ENCODE results near the gene SERPINA1. TPM values are rescaled to one million over a fixed set of nuclear protein-coding genes. Genes with fewer than 3 reads are reported as not detected.

SERPINA1 gene
- total RNA-seq, 1 experiment from 2014 or later, result 5.1 TPM

- H3K4me3 Mint-ChIP-seq, result no peak overlapping the region
- H3K27ac Mint-ChIP-seq, result no peak overlapping the region
- TF ChIP-seq ATF1 (CRISPR knock-in tag; IDR thresholded peaks at IDR 0.05) (no peak), PRDM15 (CRISPR knock-in tag; IDR thresholded peaks at IDR 0.05) (no peak)
- H3K4me1 Mint-ChIP-seq, result peaks cover 25% of the 10 kb centered on the region
- H3K36me3 Mint-ChIP-seq, result no peaks in the 10 kb centered on the region
- DNase-seq (ENCODE audit: low spot score) (no peak), ATAC-seq (no peak)
- ChIA-PET CTCF (interaction anchor here (1.4 kb wide), 1 partner anchor 43 kb away, joined by 6 read pairs; no protein-coding TSS in a partner anchor), POLR2A (no interaction called here)
- peaks cover 6% of the 10 kb centered on the region for H3K27me3 Mint-ChIP-seq (ENCODE audit: low read depth)
- no peaks in the 10 kb centered on the region; the same call in 1 of the 2 replicates for H3K9me3 Mint-ChIP-seq
Observed at GRCh38 chr14:94391281-94391975, 3.0 kb upstream of the SERPINA1 start.

GRCh38 chr14:94390372-94391086 lies 2.1 kb upstream of the SERPINA1 start:
- no peak overlapping the region for H3K27ac Mint-ChIP-seq
- H3K27me3 Mint-ChIP-seq (ENCODE audit: low read depth), result no peaks in the 10 kb centered on the region; the same call in 1 of the 2 replicates
- ATAC-seq (peak; percentile 50), DNase-seq (ENCODE audit: low spot score) (no peak)
- peaks cover 18% of the 10 kb centered on the region for H3K4me1 Mint-ChIP-seq
- H3K4me3 Mint-ChIP-seq, result no peak overlapping the region
- CTCF ChIA-PET, result interaction anchor here (0.5 to 2.8 kb wide), 11 partner anchors 18 to 354 kb away, joined by 3 to 14 read pairs (median 5); no protein-coding TSS in a partner anchor
- H3K36me3 Mint-ChIP-seq, result no peaks in the 10 kb centered on the region
- H3K9me3 Mint-ChIP-seq, result no peaks in the 10 kb centered on the region
- POLR2A ChIA-PET, result no interaction called here
- TF ChIP-seq STAT6 (CRISPR knock-in tag; conservative IDR thresholded peaks at IDR 0.05; ENCODE audit: low read depth), result no peak
- TF ChIP-seq JUN (CRISPR knock-in tag; IDR thresholded peaks at IDR 0.05), result no peak
- TF ChIP-seq ZNF263 (CRISPR knock-in tag; IDR thresholded peaks at IDR 0.05; ENCODE audit: low read depth), result no peak
- TF ChIP-seq ATF3 (CRISPR knock-in tag; conservative IDR thresholded peaks at IDR 0.05), result no peak
- TF ChIP-seq E2F5 (CRISPR knock-in tag; IDR thresholded peaks at IDR 0.05), result no peak
- no peak for TF ChIP-seq ZNF317 (CRISPR knock-in tag; IDR thresholded peaks at IDR 0.05; ENCODE audit: borderline replicate concordance, low read depth)
- TF ChIP-seq ESRRA (CRISPR knock-in tag; IDR thresholded peaks at IDR 0.05; ENCODE audit: borderline replicate concordance), result no peak
- no peak for TF ChIP-seq TEAD4 (CRISPR knock-in tag; IDR thresholded peaks at IDR 0.05)
- no peak for TF ChIP-seq GTF2I (CRISPR knock-in tag; conservative IDR thresholded peaks at IDR 0.05)
- TF ChIP-seq PRDM15 (CRISPR knock-in tag; IDR thresholded peaks at IDR 0.05), result no peak
- TF ChIP-seq ATF2 (CRISPR knock-in tag; IDR thresholded peaks at IDR 0.05; ENCODE audit: borderline replicate concordance, low read depth), result no peak
- TF ChIP-seq NR2C2 (CRISPR knock-in tag; IDR thresholded peaks at IDR 0.05), result no peak
- no peak for TF ChIP-seq FOXP4 (CRISPR knock-in tag; IDR thresholded peaks at IDR 0.05)
- TF ChIP-seq MAX (CRISPR knock-in tag; IDR thresholded peaks at IDR 0.05), result no peak
- TF ChIP-seq KAT7 (CRISPR knock-in tag; IDR thresholded peaks at IDR 0.05; ENCODE audit: borderline replicate concordance), result no peak
